H1 (cell line): ENCODE data around the gene MGRN1.

Experiments used
- EP300 ChIP-seq, 2 experiments: IDR thresholded peaks; 1 replicate in 1 of 2; 2 replicates in 1 of 2; pipeline ENCODE4 v1.6.1; 2011 to 2012; ENCODE audit warnings: low read depth in 2 of 2, low read length in 2 of 2, mild to moderate bottlenecking in 2 of 2, borderline replicate concordance in 1 of 2, inconsistent platforms in 1 of 2, moderate library complexity in 1 of 2
- JUN ChIP-seq: IDR thresholded peaks from 2 replicates; pipeline ENCODE4 v1.6.1; 2011; ENCODE audit warnings: low read depth, mild to moderate bottlenecking, improper control_type of control experiment, low read length
- JUND ChIP-seq: IDR thresholded peaks from 2 replicates; pipeline ENCODE4 v1.6.1; 2011; ENCODE audit warnings: mild to moderate bottlenecking, improper control_type of control experiment, low read length
- POLR2A ChIP-seq, 2 experiments: IDR thresholded peaks; 1 replicate in 1 of 2; 2 replicates in 1 of 2; pipeline ENCODE4 v1.6.1; 2011; ENCODE audit warnings: low read depth in 2 of 2, low read length in 2 of 2, mild to moderate bottlenecking in 2 of 2; ENCODE audit errors: control extremely low read depth in 1 of 2
- POLR2AphosphoS5 ChIP-seq: IDR thresholded peaks from 2 replicates; pipeline ENCODE4 v1.6.1; 2011; ENCODE audit warnings: low read depth, low read length
- SRF ChIP-seq: IDR thresholded peaks from 2 replicates; pipeline ENCODE4 v1.6.1; 2011; ENCODE audit warnings: mild to moderate bottlenecking, low read depth, low read length, moderate library complexity
- TAF1 ChIP-seq: IDR thresholded peaks from 2 replicates; pipeline ENCODE4 v1.6.1; 2011; ENCODE audit warnings: mild to moderate bottlenecking, low read depth, low read length
- YY1 ChIP-seq: IDR thresholded peaks from 2 replicates; pipeline ENCODE4 v1.6.1; 2011; ENCODE audit warnings: low read depth, mild to moderate bottlenecking, low read length
- ZNF274 ChIP-seq: IDR thresholded peaks from 2 replicates; pipeline ENCODE4 v1.7.0; 2012; ENCODE audit warnings: low read length, borderline replicate concordance; ENCODE audit errors: extremely low read depth
- TF ChIP-seq, protein P1 (sequence below), 3 experiments: IDR thresholded peaks; 1 replicate in 2 of 3; 2 replicates in 1 of 3; pipeline versions ENCODE4 v1.5.1 to v1.6.1; 2011; ENCODE audit warnings: low read length in 3 of 3, mild to moderate bottlenecking in 3 of 3, inconsistent platforms in 2 of 3, low read depth in 1 of 3, moderate library complexity in 1 of 3; ENCODE audit not compliant: insufficient read depth in 1 of 3; ENCODE audit errors: control extremely low read depth in 1 of 3
- TF ChIP-seq, protein P2 (sequence below): fragments of 300-600 bp; sonication (generic); IDR thresholded peaks from 2 replicates; pipeline ENCODE4 v1.7.1; 2012; ENCODE audit warnings: low read length, moderate library complexity, mild to moderate bottlenecking, inconsistent platforms; ENCODE audit not compliant: insufficient replicate concordance

DNA sequence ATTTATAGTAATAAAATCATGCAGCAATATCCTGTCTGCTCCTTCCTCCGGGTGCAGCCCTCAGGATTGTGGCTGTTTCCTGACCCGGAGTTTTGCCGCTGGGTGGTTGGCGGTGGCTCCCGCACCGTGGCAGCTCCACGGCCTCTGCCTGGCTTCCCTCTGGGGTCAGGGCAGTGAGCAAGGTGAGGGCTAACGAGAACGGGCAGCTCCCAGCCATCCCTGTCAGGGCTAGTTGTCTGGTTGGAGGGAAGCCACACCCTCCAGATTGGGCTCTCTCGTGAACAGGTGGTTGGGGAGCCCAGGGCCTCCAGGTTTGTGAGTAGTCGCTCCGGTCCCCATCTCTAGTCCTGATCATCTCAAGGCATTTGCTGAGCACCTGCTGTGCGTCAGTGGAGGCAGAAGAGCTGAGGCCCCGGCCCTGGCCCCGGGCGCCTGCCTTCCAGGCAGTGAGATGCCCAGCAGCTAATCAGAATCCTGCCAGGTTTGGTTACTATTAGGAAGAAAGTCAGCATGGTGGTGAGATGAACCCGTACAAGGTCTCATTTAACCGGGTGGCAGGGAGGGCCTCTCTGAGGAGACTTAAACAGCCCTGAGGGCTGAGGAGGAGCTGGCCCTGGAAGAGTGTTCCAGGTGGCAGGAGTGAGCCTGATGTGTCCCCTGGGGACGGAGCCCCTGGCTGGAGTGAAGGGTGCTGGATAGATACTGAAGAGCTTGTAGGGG, 66.5 kb downstream of the MGRN1 start:
- no peak for TF ChIP-seq YY1
- TF ChIP-seq EP300 (IDR thresholded peaks at IDR 0.05; ENCODE audit: borderline replicate concordance in 1 of 2, low read depth in 2 of 2, low read length in 2 of 2), result no peak
- no peak for TF ChIP-seq TAF1
- no peak for TF ChIP-seq POLR2AphosphoS5
- TF ChIP-seq SRF, result no peak
- TF ChIP-seq POLR2A (IDR thresholded peaks at IDR 0.05; ENCODE audit: control extremely low read depth in 1 of 2, low read depth in 2 of 2, low read length in 2 of 2), result no peak
- TF ChIP-seq, protein P1, sequence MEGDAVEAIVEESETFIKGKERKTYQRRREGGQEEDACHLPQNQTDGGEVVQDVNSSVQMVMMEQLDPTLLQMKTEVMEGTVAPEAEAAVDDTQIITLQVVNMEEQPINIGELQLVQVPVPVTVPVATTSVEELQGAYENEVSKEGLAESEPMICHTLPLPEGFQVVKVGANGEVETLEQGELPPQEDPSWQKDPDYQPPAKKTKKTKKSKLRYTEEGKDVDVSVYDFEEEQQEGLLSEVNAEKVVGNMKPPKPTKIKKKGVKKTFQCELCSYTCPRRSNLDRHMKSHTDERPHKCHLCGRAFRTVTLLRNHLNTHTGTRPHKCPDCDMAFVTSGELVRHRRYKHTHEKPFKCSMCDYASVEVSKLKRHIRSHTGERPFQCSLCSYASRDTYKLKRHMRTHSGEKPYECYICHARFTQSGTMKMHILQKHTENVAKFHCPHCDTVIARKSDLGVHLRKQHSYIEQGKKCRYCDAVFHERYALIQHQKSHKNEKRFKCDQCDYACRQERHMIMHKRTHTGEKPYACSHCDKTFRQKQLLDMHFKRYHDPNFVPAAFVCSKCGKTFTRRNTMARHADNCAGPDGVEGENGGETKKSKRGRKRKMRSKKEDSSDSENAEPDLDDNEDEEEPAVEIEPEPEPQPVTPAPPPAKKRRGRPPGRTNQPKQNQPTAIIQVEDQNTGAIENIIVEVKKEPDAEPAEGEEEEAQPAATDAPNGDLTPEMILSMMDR (IDR thresholded peaks at IDR 0.05; ENCODE audit: control extremely low read depth in 1 of 3, insufficient read depth in 1 of 3, low read depth in 1 of 3, low read length in 3 of 3), result no peak
- no peak for TF ChIP-seq JUND
- TF ChIP-seq ZNF274, result no peak
- TF ChIP-seq JUN, result no peak
- TF ChIP-seq, protein P2, sequence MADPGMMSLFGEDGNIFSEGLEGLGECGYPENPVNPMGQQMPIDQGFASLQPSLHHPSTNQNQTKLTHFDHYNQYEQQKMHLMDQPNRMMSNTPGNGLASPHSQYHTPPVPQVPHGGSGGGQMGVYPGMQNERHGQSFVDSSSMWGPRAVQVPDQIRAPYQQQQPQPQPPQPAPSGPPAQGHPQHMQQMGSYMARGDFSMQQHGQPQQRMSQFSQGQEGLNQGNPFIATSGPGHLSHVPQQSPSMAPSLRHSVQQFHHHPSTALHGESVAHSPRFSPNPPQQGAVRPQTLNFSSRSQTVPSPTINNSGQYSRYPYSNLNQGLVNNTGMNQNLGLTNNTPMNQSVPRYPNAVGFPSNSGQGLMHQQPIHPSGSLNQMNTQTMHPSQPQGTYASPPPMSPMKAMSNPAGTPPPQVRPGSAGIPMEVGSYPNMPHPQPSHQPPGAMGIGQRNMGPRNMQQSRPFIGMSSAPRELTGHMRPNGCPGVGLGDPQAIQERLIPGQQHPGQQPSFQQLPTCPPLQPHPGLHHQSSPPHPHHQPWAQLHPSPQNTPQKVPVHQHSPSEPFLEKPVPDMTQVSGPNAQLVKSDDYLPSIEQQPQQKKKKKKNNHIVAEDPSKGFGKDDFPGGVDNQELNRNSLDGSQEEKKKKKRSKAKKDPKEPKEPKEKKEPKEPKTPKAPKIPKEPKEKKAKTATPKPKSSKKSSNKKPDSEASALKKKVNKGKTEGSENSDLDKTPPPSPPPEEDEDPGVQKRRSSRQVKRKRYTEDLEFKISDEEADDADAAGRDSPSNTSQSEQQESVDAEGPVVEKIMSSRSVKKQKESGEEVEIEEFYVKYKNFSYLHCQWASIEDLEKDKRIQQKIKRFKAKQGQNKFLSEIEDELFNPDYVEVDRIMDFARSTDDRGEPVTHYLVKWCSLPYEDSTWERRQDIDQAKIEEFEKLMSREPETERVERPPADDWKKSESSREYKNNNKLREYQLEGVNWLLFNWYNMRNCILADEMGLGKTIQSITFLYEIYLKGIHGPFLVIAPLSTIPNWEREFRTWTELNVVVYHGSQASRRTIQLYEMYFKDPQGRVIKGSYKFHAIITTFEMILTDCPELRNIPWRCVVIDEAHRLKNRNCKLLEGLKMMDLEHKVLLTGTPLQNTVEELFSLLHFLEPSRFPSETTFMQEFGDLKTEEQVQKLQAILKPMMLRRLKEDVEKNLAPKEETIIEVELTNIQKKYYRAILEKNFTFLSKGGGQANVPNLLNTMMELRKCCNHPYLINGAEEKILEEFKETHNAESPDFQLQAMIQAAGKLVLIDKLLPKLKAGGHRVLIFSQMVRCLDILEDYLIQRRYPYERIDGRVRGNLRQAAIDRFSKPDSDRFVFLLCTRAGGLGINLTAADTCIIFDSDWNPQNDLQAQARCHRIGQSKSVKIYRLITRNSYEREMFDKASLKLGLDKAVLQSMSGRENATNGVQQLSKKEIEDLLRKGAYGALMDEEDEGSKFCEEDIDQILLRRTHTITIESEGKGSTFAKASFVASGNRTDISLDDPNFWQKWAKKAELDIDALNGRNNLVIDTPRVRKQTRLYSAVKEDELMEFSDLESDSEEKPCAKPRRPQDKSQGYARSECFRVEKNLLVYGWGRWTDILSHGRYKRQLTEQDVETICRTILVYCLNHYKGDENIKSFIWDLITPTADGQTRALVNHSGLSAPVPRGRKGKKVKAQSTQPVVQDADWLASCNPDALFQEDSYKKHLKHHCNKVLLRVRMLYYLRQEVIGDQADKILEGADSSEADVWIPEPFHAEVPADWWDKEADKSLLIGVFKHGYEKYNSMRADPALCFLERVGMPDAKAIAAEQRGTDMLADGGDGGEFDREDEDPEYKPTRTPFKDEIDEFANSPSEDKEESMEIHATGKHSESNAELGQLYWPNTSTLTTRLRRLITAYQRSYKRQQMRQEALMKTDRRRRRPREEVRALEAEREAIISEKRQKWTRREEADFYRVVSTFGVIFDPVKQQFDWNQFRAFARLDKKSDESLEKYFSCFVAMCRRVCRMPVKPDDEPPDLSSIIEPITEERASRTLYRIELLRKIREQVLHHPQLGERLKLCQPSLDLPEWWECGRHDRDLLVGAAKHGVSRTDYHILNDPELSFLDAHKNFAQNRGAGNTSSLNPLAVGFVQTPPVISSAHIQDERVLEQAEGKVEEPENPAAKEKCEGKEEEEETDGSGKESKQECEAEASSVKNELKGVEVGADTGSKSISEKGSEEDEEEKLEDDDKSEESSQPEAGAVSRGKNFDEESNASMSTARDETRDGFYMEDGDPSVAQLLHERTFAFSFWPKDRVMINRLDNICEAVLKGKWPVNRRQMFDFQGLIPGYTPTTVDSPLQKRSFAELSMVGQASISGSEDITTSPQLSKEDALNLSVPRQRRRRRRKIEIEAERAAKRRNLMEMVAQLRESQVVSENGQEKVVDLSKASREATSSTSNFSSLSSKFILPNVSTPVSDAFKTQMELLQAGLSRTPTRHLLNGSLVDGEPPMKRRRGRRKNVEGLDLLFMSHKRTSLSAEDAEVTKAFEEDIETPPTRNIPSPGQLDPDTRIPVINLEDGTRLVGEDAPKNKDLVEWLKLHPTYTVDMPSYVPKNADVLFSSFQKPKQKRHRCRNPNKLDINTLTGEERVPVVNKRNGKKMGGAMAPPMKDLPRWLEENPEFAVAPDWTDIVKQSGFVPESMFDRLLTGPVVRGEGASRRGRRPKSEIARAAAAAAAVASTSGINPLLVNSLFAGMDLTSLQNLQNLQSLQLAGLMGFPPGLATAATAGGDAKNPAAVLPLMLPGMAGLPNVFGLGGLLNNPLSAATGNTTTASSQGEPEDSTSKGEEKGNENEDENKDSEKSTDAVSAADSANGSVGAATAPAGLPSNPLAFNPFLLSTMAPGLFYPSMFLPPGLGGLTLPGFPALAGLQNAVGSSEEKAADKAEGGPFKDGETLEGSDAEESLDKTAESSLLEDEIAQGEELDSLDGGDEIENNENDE, result no peak
